Nephron progenitor cell (in vitro differentiated cells): ENCODE measurements around the gene SLIT1.

Source experiments
- DNase-seq: peaks from one replicate; pipeline ENCODE4 v3.0.0; 2021
- H3K27ac Mint-ChIP-seq: 2 replicates; pipeline ENCODE4 v1.8.0; 2021; ENCODE audit warnings: mild to moderate bottlenecking, moderate library complexity, mixed read lengths
- H3K27me3 Mint-ChIP-seq: 2 replicates; pipeline ENCODE4 v1.8.0; 2021; ENCODE audit warnings: mild to moderate bottlenecking, low read depth, mixed read lengths; ENCODE audit not compliant: poor library complexity
- H3K36me3 Mint-ChIP-seq: 2 replicates; pipeline ENCODE4 v1.8.0; 2021; ENCODE audit warnings: low read depth, mixed read lengths
- H3K4me1 Mint-ChIP-seq: 2 replicates; pipeline ENCODE4 v1.8.0; 2021; ENCODE audit warnings: mixed read lengths
- H3K4me3 Mint-ChIP-seq: 2 replicates; pipeline ENCODE4 v1.8.0; 2021; ENCODE audit warnings: mild to moderate bottlenecking, moderate library complexity, mixed read lengths
- H3K9me3 Mint-ChIP-seq: 2 replicates; pipeline ENCODE4 v1.8.0; 2021; ENCODE audit warnings: mild to moderate bottlenecking, moderate library complexity, mixed read lengths
- TF ChIP-seq, protein P1 (sequence below): fragments of 200-600 bp; sonication (generic); IDR thresholded peaks from 2 replicates; pipeline ENCODE4 v1.5.0; 2021; ENCODE audit warnings: antibody characterized with exemption

The SLIT1 gene

DNA sequence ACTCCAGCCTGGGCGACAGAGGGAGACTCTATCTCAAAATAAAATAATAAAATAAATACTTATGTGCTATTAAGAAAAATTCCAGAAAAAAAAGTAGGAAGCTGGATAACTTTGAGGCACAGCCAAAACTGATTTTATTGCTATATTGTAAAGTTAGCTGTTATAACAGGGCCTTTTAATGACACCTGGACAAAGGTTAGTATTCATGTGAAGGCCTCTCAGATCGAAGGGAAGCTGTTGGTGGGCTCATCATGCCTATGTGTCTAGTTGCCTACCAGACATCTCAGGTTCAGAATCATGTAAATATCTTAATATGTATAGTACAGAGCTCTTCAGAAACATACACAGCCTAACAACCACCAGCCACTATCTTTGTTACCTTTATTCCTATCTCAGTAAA lies 210.6 kb downstream of the SLIT1 start:
- TF ChIP-seq, protein P1, sequence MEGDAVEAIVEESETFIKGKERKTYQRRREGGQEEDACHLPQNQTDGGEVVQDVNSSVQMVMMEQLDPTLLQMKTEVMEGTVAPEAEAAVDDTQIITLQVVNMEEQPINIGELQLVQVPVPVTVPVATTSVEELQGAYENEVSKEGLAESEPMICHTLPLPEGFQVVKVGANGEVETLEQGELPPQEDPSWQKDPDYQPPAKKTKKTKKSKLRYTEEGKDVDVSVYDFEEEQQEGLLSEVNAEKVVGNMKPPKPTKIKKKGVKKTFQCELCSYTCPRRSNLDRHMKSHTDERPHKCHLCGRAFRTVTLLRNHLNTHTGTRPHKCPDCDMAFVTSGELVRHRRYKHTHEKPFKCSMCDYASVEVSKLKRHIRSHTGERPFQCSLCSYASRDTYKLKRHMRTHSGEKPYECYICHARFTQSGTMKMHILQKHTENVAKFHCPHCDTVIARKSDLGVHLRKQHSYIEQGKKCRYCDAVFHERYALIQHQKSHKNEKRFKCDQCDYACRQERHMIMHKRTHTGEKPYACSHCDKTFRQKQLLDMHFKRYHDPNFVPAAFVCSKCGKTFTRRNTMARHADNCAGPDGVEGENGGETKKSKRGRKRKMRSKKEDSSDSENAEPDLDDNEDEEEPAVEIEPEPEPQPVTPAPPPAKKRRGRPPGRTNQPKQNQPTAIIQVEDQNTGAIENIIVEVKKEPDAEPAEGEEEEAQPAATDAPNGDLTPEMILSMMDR = no peak
- Mint-ChIP-seq H3K4me1 (peaks cover 32% of the 10 kb centered on the region), H3K27ac (no peak overlapping the region), H3K4me3 (no peak overlapping the region), H3K9me3 (no peaks in the 10 kb centered on the region), H3K36me3 (no peaks in the 10 kb centered on the region), H3K27me3 (no peaks in the 10 kb centered on the region)
- no peak for DNase-seq

DNA sequence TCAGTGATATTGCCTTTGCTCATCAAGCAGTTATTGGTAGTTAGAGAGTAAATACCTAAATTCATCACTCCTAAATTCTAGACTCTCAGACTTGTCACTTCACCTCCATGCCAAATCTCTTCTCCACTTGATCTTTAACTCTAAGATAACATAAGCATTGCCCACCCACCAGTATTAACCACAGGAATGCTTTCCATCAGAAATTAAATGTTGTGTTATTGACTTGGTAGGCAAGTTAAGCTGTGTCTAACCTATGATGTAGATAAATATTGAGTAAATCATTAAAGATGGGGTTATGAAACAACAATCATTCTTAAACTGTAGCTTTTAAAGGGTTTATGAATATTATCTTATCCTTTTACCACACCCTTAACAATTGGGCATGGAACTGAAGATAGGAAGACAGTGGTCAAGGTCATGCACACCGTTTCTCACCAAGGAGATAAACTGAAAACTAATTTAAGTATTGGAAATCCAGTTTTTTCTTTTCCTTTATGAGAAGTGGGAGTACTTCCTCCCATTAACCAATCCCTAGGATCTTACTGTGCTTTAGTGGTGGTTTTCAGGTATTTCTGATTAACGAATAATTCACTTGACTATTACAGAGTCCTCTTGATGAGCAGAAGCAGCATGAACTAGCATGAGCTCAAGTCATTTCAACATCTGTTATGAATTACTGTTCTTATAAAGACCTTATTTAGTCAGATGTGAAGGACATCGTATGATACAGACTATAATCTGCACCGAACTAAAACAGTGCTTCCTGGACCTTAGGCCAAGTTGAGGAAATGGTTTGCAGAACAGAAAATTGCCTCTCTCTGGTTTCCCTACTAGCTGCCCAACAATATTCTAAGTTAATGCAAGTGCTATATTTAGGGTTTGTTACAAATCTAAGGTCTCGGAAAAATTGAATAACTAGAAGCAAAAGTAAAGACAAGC lies 211.7 kb downstream of the SLIT1 start:
- Mint-ChIP-seq H3K27me3 (no peaks in the 10 kb centered on the region), H3K4me1 (peaks cover 37% of the 10 kb centered on the region), H3K4me3 (no peak overlapping the region), H3K36me3 (peaks cover 6% of the 10 kb centered on the region), H3K9me3 (peaks cover 4% of the 10 kb centered on the region), H3K27ac (peak overlapping the region; percentile 5)
- TF ChIP-seq, protein P1 = no peak
- DNase-seq = no peak

DNA sequence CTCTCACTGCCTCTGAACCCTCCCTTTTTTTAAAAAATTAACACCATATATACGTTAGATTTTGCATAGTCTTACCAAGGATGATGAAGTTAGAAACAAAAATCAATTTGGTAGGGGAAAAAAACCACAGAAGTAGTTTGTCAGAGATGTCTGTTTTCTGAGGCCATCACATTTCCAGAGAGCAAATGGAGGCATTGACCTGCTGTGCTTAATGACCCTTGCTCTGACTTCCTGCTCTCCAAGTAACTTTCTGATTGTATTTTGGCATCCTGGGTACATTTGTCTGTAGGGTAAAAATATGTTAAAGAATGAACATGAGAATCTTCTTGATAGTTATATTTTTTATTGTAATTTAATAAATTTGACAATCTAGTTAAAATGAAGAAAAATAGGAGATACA lies 213.5 kb downstream of the SLIT1 start:
- Mint-ChIP-seq H3K36me3 (peaks cover 15% of the 10 kb centered on the region), H3K4me3 (no peak overlapping the region), H3K4me1 (peaks cover 41% of the 10 kb centered on the region), H3K27me3 (no peaks in the 10 kb centered on the region), H3K27ac (peak overlapping the region; percentile 54), H3K9me3 (peaks cover 4% of the 10 kb centered on the region)
- TF ChIP-seq, protein P1 = no peak
- DNase-seq = no peak

DNA sequence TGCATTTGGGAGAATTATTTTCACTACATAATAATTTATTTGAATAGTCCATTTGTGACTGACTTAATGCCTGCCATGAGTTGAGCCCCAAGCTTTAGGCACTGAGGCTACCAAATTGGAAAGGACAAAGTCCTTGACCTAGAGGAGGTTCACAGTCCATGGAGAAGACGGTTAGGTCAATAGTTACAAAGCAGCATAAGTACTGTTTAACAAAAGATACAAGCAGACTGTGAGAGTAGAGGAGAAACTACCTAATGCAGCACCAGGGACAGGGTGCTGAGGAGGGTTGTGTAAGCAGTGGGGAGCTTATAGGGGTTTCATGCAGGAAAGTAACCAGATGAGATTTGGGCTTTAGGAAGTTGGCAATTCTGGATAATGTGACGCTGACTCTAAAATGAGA lies 214.4 kb downstream of the SLIT1 start:
- peaks cover 4% of the 10 kb centered on the region for H3K9me3 Mint-ChIP-seq

DNA sequence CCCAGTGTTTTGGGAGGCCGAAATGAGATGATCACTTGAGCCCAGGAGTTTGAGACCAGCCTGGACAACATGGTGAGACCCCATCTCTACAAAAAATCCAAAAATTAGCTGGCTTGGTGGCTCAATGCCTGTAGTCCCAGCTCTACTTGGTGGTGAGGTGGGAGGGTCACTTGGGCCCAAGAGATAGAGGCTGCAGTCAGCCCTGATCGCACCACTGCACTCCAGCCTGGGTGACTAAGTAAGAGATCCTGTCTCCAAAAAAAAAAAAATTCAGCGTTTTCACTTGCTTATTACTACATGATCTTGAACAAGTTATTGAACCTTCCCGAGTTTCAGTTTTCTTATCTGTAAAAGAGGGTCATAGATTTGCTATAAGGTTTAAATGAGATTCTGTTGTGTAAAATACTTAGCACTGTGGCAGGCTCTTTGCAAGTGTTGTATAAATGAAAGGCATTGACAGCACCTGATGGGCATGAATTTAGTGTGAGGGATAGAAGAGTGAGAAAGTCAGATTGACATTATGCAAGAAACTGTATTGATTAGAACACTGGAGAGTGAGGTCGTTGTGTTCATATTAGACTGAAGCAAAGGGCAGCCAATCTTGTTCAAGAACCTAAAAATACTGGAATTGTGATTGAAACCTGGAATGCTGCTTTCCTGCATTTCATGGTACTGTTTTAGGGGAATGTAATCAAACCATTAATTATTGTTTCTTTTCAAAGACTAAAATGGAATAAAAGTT lies 216.9 kb downstream of the SLIT1 start:
- no peak for DNase-seq
- H3K4me3 Mint-ChIP-seq = no peak overlapping the region
- H3K4me1 Mint-ChIP-seq = peaks cover 39% of the 10 kb centered on the region
- H3K36me3 Mint-ChIP-seq = peaks cover 39% of the 10 kb centered on the region
- no peak overlapping the region for H3K27ac Mint-ChIP-seq
- H3K27me3 Mint-ChIP-seq = peaks cover 4% of the 10 kb centered on the region
- TF ChIP-seq, protein P1 = no peak
- H3K9me3 Mint-ChIP-seq = peaks cover 7% of the 10 kb centered on the region

More for the DNA sequence above, 214.4 kb downstream of the SLIT1 start:
- TF ChIP-seq, protein P1 = no peak
- Mint-ChIP-seq H3K4me1 (peaks cover 41% of the 10 kb centered on the region), H3K27me3 (no peaks in the 10 kb centered on the region), H3K36me3 (peaks cover 22% of the 10 kb centered on the region), H3K27ac (peak overlapping the region; percentile 49), H3K4me3 (no peak overlapping the region)
- DNase-seq = no peak
